PC-3 (cell line): ENCODE results near the gene SLC13A1. TPM values are rescaled to one million over a fixed set of nuclear protein-coding genes. Genes with fewer than 3 reads are reported as not detected.

ENCODE experiments used
- ATAC-seq: fragments of 200-7000 bp; cut with Tn5 transposase; 2 replicates; pipeline ENCODE4 v1.9.1; 2020; ENCODE audit warnings: mild to moderate bottlenecking, moderate library complexity
- BruUV-seq: library from RNA; stranded (reverse); fragments of 400-500 nt; replicated peaks from 2 replicates; lab custom pipeline; 2021; lab: Mats Ljungman, UMichigan
- CTCF ChIA-PET: fragments of 300-600 bp; sonication (Branson Sonifier 250); formaldehyde crosslinking; loops from one replicate; lab custom pipeline; 2022; ENCODE audit warnings: antibody characterized with exemption; lab: Charles Lee
- POLR2A ChIA-PET: fragments of 300-600 bp; sonication (Branson Sonifier 250); formaldehyde crosslinking; loops from one replicate; lab custom pipeline; 2022; ENCODE audit warnings: antibody characterized with exemption; ENCODE audit not compliant: unreplicated experiment; lab: Charles Lee
- DNase-seq: peaks from one replicate; pipeline ENCODE4 v3.0.0-alpha.2; 2015
- H2AFZ ChIP-seq: fragments of 300-600 bp; sonication (generic); 2 replicates; pipeline ENCODE4 v1.6.0; 2016; ENCODE audit warnings: antibody characterized with exemption, low read length
- H3F3A ChIP-seq: fragments of 300-600 bp; sonication (generic); one replicate; pipeline ENCODE4 v1.6.0; 2017; ENCODE audit warnings: antibody characterized with exemption, low read length, control low read depth, mild to moderate bottlenecking; ENCODE audit not compliant: unreplicated experiment
- H3K27ac ChIP-seq: fragments of 300-600 bp; sonication (generic); 2 replicates; pipeline ENCODE4 v1.5.1; 2016; ENCODE audit warnings: mild to moderate bottlenecking, low read length
- H3K27me3 ChIP-seq: fragments of 300-600 bp; sonication (generic); 2 replicates; pipeline ENCODE4 v1.6.1; 2016; ENCODE audit warnings: low read length, mixed read lengths
- H3K36me3 ChIP-seq: fragments of 300-600 bp; sonication (generic); 2 replicates; pipeline ENCODE4 v1.6.1; 2016; ENCODE audit warnings: low read depth, mixed run types, low read length, mixed read lengths
- H3K4me1 ChIP-seq: fragments of 300-600 bp; sonication (generic); 2 replicates; pipeline ENCODE4 v1.5.1; 2016; ENCODE audit warnings: low read length; ENCODE audit not compliant: insufficient read depth
- H3K4me2 ChIP-seq: fragments of 300-600 bp; sonication (generic); 2 replicates; pipeline ENCODE4 v1.6.0; 2016; ENCODE audit warnings: low read length
- H3K4me3 ChIP-seq: fragments of 300-600 bp; sonication (generic); 2 replicates; pipeline ENCODE4 v1.5.1; 2016; ENCODE audit warnings: mild to moderate bottlenecking, low read length, mixed read lengths
- H3K79me2 ChIP-seq: fragments of 300-600 bp; sonication (generic); 2 replicates; pipeline ENCODE4 v1.6.1; 2017; ENCODE audit warnings: low read length, mixed read lengths
- H3K9ac ChIP-seq: fragments of 300-600 bp; sonication (generic); 2 replicates; pipeline ENCODE4 v1.6.0; 2016; ENCODE audit warnings: mild to moderate bottlenecking, low read length
- H3K9me2 ChIP-seq: fragments of 300-600 bp; sonication (generic); replicated peaks from 2 replicates; pipeline ENCODE4 v1.6.1; 2016; ENCODE audit warnings: mixed run types, low read length, mixed read lengths
- H3K9me3 ChIP-seq: fragments of 300-600 bp; sonication (generic); 2 replicates; pipeline ENCODE4 v1.6.1; 2016; ENCODE audit warnings: low read length, mixed read lengths
- H4K20me1 ChIP-seq: fragments of 300-600 bp; sonication (generic); 2 replicates; pipeline ENCODE4 v1.6.1; 2016; ENCODE audit warnings: low read length, mixed read lengths
- CTCF ChIP-seq: fragments of 300-600 bp; sonication (generic); conservative IDR thresholded peaks from 2 replicates; pipeline ENCODE4 v1.5.1; 2017; ENCODE audit warnings: antibody characterized with exemption, low read depth, mild to moderate bottlenecking, low read length
- EZH2 ChIP-seq: fragments of 300-600 bp; sonication (generic); IDR thresholded peaks from one replicate; pipeline ENCODE4 v1.6.1; 2017; ENCODE audit warnings: antibody characterized with exemption, mild to moderate bottlenecking, low read length; ENCODE audit not compliant: unreplicated experiment
- EZH2phosphoT487 ChIP-seq: fragments of 300-600 bp; sonication (generic); IDR thresholded peaks from 2 replicates; pipeline ENCODE4 v1.6.1; 2018; ENCODE audit warnings: mild to moderate bottlenecking, antibody characterized with exemption, low read length, borderline replicate concordance
- intact Hi-C: fragments of 100-400 bp; cut with micrococcal nuclease; formaldehyde crosslinking; loops from 2 replicates; pipeline ENCODE4 v1.9.0; 2023
- total RNA-seq: library from RNA; depleted of rRNA; stranded (reverse); fragments of >200 nt; gene quantifications from 2 replicates; pipeline ENCODE4 v1.2.3, GENCODE V29; 2014

SLC13A1 gene
- total RNA-seq, 1 experiment from 2014 or later: not detected

- Histone ChIP-seq H3K36me3 (no peaks in the 10 kb centered on the region), H3K4me2 (no peak overlapping the region), H3F3A (no peaks in the 10 kb centered on the region), H2AFZ (no peak overlapping the region), H4K20me1 (no peaks in the 10 kb centered on the region), H3K79me2 (no peaks in the 10 kb centered on the region), H3K27ac (no peak overlapping the region), H3K9me3 (no peaks in the 10 kb centered on the region), H3K4me3 (no peak overlapping the region), H3K27me3 (no peaks in the 10 kb centered on the region), H3K9me2 (no peaks in the 10 kb centered on the region), H3K4me1 (no peaks in the 10 kb centered on the region), H3K9ac (no peak overlapping the region)
- TF ChIP-seq CTCF: no peak
- TF ChIP-seq EZH2: no peak
- TF ChIP-seq EZH2phosphoT487: no peak
- intact Hi-C loops: loop anchor here (1.0 kb wide), 1 partner anchor 12 kb away; no protein-coding TSS in a partner anchor
- no peak for DNase-seq
- no peak for ATAC-seq
- POLR2A ChIA-PET: no interaction called here
- BruUV-seq: no TSS peak
- CTCF ChIA-PET: no interaction called here
Observed at GRCh38 chr7:123201901-123202300, 2.1 kb upstream of the SLC13A1 start.

- no peak for TF ChIP-seq EZH2phosphoT487
- no peak for TF ChIP-seq EZH2
- no peak for TF ChIP-seq CTCF
- no peaks in the 10 kb centered on the region for H3K9me3 ChIP-seq
- H3K27me3 ChIP-seq: no peaks in the 10 kb centered on the region
- no peaks in the 10 kb centered on the region for H3K4me1 ChIP-seq
- H3K9me2 ChIP-seq: no peaks in the 10 kb centered on the region
- CTCF ChIA-PET: no interaction called here
- no peak for DNase-seq
- no peak for ATAC-seq
- H3K79me2 ChIP-seq: no peaks in the 10 kb centered on the region
- no peak overlapping the region for H3K4me2 ChIP-seq
- H2AFZ ChIP-seq: no peak overlapping the region
- no peak overlapping the region for H3K27ac ChIP-seq
- BruUV-seq: no TSS peak
- no peak overlapping the region for H3K4me3 ChIP-seq
- POLR2A ChIA-PET: no interaction called here
- no peak overlapping the region for H3K9ac ChIP-seq
- intact Hi-C loops: no loop called here
- no peaks in the 10 kb centered on the region for H4K20me1 ChIP-seq
- no peaks in the 10 kb centered on the region for H3K36me3 ChIP-seq
- H3F3A ChIP-seq: no peaks in the 10 kb centered on the region
Observed at GRCh38 chr7:123198668-123199652, 809 bp downstream of the SLC13A1 start.

GRCh38 chr7:123198111-123198510 lies 1.7 kb downstream of the SLC13A1 start:
- no peak overlapping the region for H3K4me3 ChIP-seq

More at GRCh38 chr7:123198111-123198510, 1.7 kb downstream of the SLC13A1 start:
- Histone ChIP-seq H2AFZ (no peak overlapping the region), H3K4me2 (no peak overlapping the region), H4K20me1 (no peaks in the 10 kb centered on the region), H3K9ac (no peak overlapping the region), H3K27ac (no peak overlapping the region), H3F3A (no peaks in the 10 kb centered on the region), H3K4me1 (no peaks in the 10 kb centered on the region), H3K27me3 (no peaks in the 10 kb centered on the region), H3K79me2 (no peaks in the 10 kb centered on the region), H3K9me2 (no peaks in the 10 kb centered on the region), H3K36me3 (no peaks in the 10 kb centered on the region), H3K9me3 (no peaks in the 10 kb centered on the region)
- ChIA-PET POLR2A (no interaction called here), CTCF (no interaction called here)
- intact Hi-C loops: no loop called here
- BruUV-seq: no TSS peak
- TF ChIP-seq EZH2phosphoT487 (no peak), CTCF (no peak)
- ATAC-seq (no peak), DNase-seq (no peak)
